Activated CD8-positive, alpha-beta memory T cell treated with anti-CD3 and anti-CD28 coated beads, Interleukin-2, amount 10 ng/mL, durations not matched to agents 7 days and 5 days (primary cell): ENCODE results near the gene ENGASE. TPM values are rescaled to one million over a fixed set of nuclear protein-coding genes. Genes with fewer than 3 reads are reported as not detected.

ENCODE experiments used
- ATAC-seq: fragments of 150-1000 bp; cut with Tn5 transposase; one replicate; pipeline ENCODE4 v1.10.0; 2021; ENCODE audit warnings: moderate library complexity
- CTCF ChIA-PET: fragments of 350-600 bp; sonication (Branson Sonifier 250); formaldehyde crosslinking; loops from one replicate; lab custom pipeline; 2021; ENCODE audit warnings: antibody characterized with exemption; lab: Charles Lee
- DNase-seq: peaks from one replicate; pipeline ENCODE4 v3.0.0-alpha.2; 2020
- H3K27ac Mint-ChIP-seq: one replicate; pipeline ENCODE4 v1.8.0; 2021; ENCODE audit warnings: mild to moderate bottlenecking, mixed read lengths
- H3K27me3 Mint-ChIP-seq: one replicate; pipeline ENCODE4 v1.8.0; 2021; ENCODE audit warnings: mixed read lengths
- H3K36me3 Mint-ChIP-seq: one replicate; pipeline ENCODE4 v1.8.0; 2021; ENCODE audit warnings: mild to moderate bottlenecking, mixed read lengths
- H3K4me1 Mint-ChIP-seq: one replicate; pipeline ENCODE4 v1.8.0; 2021; ENCODE audit warnings: mixed read lengths
- H3K4me3 Mint-ChIP-seq: one replicate; pipeline ENCODE4 v1.8.0; 2021; ENCODE audit warnings: mild to moderate bottlenecking, moderate library complexity, mixed read lengths
- H3K9me3 Mint-ChIP-seq: one replicate; pipeline ENCODE4 v1.8.0; 2022; ENCODE audit warnings: low read depth, mixed read lengths
- total RNA-seq, 2 experiments: library from RNA; stranded (reverse); gene quantifications; one replicate each; pipeline ENCODE4 v1.2.3, GENCODE V29; 2021

Gene ENGASE
- total RNA-seq, 2 experiments from 2014 or later = 42.9 to 45.7 TPM

DNA sequence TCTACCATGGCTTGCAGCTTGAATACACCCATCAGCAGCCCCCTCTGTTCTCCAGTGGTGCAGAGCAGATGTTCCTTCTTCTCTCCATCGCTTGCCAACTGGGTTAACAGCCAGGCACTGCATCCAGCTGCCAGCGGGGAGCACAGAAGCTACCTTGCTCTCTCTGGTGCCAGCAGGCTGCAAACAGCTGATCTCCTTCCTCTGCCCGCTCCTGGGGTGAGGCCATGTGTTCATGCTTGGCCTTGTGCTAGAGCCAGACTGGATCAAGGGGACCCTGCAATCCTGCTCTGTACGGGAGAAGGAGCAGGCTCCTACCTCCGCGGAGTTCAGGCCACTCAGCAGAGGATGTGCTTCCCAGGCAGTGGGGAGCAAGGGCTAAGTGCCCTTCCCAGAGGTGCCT lies 24.1 kb upstream of the ENGASE start:
- Mint-ChIP-seq H3K27ac (no peak overlapping the region), H3K36me3 (no peaks in the 10 kb centered on the region), H3K4me3 (no peak overlapping the region), H3K9me3 (peaks cover 4% of the 10 kb centered on the region), H3K4me1 (no peaks in the 10 kb centered on the region), H3K27me3 (peaks cover 12% of the 10 kb centered on the region)
- CTCF ChIA-PET = interaction anchor here (1.0 kb wide), 1 partner anchor 341 kb away, joined by 4 read pairs; no protein-coding TSS in a partner anchor
- ATAC-seq = no peak
- DNase-seq = no peak

DNA sequence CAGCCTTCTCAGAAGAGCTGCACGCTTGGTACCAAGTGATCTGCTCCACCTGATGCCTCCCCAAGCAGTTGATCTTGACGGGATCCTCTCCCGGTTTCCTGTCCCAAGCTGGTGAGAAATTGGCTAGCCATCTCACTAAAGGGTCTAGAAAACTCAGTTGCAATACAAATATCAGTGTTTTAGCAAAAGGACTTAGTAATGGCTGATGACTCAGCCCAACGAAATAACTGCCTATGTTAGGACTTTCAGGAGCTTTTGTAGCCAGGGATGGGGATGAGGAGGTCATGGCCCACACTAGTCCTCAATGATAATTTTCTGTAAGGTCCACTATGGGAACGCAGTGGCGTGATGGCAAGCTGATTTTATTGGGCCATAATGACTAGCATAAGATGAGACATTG lies 23.3 kb upstream of the ENGASE start:
- Mint-ChIP-seq H3K4me1 (no peaks in the 10 kb centered on the region), H3K27me3 (peaks cover 12% of the 10 kb centered on the region), H3K4me3 (no peak overlapping the region), H3K9me3 (peaks cover 4% of the 10 kb centered on the region), H3K36me3 (no peaks in the 10 kb centered on the region), H3K27ac (no peak overlapping the region)
- no peak for DNase-seq
- ATAC-seq = no peak
- CTCF ChIA-PET = interaction anchor here (1.0 to 1.4 kb wide), 2 partner anchors 9 to 340 kb away, joined by 3 to 4 read pairs; no protein-coding TSS in a partner anchor

DNA sequence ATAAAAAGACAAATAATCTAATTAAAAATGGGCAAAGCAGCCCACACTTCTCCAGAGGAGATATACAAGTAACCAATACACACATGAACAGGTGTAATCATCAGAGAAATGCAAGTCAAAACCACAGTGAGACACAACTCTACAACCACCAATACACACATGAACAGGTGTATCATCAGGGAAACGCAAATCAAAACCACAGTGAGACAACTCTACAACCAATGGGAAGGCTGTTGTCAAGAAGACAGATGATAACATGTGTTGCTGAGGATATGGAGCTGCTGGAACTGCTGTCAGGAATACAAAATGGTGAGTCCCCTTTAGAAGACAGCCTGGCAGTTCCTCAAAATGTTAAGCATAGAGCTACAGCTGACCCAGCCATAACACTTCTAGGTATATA lies 22.5 kb upstream of the ENGASE start:
- CTCF ChIA-PET = interaction anchor here (0.7 to 1.4 kb wide), 3 partner anchors 10 to 1542 kb away, joined by 3 to 5 read pairs (median 3); no protein-coding TSS in a partner anchor
- DNase-seq = no peak

DNA sequence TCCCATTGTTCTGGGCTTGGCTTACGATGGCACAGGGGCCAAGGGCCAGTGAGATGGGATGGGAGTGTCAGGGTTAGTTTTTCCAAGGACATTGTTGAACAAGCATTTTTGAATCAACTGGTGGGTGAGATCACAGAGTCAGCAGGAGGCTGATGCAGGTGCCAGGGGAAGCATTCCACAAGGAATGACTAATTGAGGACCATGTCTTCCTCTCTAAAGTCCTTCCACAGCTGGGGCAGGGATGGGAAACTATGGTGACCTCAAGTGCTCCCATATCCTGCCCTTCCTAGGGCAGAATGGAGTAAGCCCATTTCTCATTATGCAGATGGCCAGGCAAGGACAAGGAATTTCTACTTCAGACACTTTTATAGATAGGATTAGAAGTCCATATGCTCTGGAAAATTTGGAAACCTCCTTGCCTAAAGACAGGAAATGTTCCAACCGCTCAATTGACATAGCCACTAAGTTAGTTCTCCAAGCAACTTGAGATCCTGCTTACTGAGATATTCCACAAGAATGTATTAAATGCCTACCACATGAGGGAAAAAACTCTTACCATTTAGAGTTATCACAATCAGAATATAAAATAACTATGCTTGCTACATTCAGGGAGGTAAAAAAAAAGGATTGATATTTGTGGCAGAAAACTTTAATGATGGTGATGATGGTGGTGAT lies 21.2 kb upstream of the ENGASE start:
- ATAC-seq (no peak), DNase-seq (no peak)
- CTCF ChIA-PET = interaction anchor here (1.0 kb wide), 2 partner anchors 8 to 11 kb away, joined by 3 to 6 read pairs; no protein-coding TSS in a partner anchor
- H3K4me1 Mint-ChIP-seq = no peaks in the 10 kb centered on the region
- H3K4me3 Mint-ChIP-seq = no peak overlapping the region
- H3K27me3 Mint-ChIP-seq = peaks cover 14% of the 10 kb centered on the region
- no peaks in the 10 kb centered on the region for H3K36me3 Mint-ChIP-seq
- peaks cover 4% of the 10 kb centered on the region for H3K9me3 Mint-ChIP-seq
- H3K27ac Mint-ChIP-seq = no peak overlapping the region

More for the DNA sequence above, 22.5 kb upstream of the ENGASE start:
- no peaks in the 10 kb centered on the region for H3K4me1 Mint-ChIP-seq
- H3K4me3 Mint-ChIP-seq = no peak overlapping the region
- no peaks in the 10 kb centered on the region for H3K36me3 Mint-ChIP-seq
- H3K27ac Mint-ChIP-seq = no peak overlapping the region
- no peak for ATAC-seq
- peaks cover 4% of the 10 kb centered on the region for H3K9me3 Mint-ChIP-seq
- peaks cover 12% of the 10 kb centered on the region for H3K27me3 Mint-ChIP-seq

DNA sequence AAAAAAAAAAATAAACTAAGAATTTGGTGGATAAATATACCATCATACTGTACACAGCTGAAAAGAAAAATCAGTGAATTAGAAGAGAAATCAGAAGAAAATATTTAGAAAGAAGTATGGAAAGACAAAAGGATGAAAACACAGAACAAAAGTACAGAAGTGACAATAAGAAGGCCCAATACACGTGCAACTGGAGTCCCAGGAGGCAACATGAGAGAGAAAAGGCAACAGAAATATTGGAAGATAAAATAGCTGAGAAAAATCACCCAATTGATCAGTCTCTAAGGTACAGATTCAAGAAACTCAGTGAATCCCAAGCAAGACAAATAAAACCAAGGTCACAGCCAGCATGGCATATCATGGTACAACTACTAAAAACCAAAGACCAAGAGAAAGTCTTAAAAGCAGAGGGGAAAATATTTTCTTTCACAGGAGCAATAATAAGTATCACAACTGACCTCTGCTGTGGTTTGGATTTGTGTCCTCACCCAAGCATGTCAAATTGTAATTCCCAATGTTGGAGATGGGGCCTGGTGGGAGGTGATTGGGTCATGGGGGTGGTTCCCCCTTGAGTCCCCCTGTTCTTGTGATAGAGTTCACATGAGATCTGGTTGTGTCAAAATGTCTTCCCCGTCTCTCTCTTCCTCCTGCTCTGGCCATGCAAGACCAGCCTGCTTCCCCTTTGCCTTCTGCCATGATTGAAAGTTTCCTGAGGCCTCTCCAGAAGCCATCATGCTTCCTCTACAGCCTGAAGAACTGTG lies 20.2 kb upstream of the ENGASE start:
- no peak overlapping the region for H3K27ac Mint-ChIP-seq
- H3K9me3 Mint-ChIP-seq = peaks cover 4% of the 10 kb centered on the region
- ATAC-seq (no peak), DNase-seq (no peak)
- peaks cover 17% of the 10 kb centered on the region for H3K27me3 Mint-ChIP-seq
- CTCF ChIA-PET = interaction anchor here (0.7 to 1.0 kb wide), 3 partner anchors 9 to 339 kb away, joined by 3 to 6 read pairs (median 3); no protein-coding TSS in a partner anchor
- peaks cover 3% of the 10 kb centered on the region for H3K4me1 Mint-ChIP-seq
- H3K4me3 Mint-ChIP-seq = no peak overlapping the region
- no peaks in the 10 kb centered on the region for H3K36me3 Mint-ChIP-seq

DNA sequence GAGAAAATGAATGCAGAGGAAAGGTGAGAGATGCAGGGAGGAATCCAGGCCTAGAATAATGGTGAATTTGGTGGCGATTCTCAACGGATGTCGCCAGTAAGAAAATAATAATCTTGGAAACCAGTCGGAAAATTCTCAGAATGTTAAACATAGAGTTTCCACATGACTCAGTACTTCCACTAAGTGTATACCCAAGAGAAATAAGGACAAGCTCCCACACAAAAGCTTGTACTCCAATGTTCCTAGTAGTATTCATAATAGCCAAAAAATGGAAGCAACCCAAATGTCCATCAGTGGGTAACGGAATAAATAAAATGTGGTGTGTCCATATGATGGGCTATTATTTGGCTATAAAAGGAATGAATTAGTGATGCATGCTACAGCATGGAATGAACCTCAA lies 19.4 kb upstream of the ENGASE start:
- peaks cover 4% of the 10 kb centered on the region for H3K9me3 Mint-ChIP-seq
- H3K27ac Mint-ChIP-seq = no peak overlapping the region
- ATAC-seq (no peak), DNase-seq (no peak)
- peaks cover 19% of the 10 kb centered on the region for H3K27me3 Mint-ChIP-seq
- no peak overlapping the region for H3K4me3 Mint-ChIP-seq
- CTCF ChIA-PET = no interaction called here
- H3K4me1 Mint-ChIP-seq = peaks cover 3% of the 10 kb centered on the region
- no peaks in the 10 kb centered on the region for H3K36me3 Mint-ChIP-seq

DNA sequence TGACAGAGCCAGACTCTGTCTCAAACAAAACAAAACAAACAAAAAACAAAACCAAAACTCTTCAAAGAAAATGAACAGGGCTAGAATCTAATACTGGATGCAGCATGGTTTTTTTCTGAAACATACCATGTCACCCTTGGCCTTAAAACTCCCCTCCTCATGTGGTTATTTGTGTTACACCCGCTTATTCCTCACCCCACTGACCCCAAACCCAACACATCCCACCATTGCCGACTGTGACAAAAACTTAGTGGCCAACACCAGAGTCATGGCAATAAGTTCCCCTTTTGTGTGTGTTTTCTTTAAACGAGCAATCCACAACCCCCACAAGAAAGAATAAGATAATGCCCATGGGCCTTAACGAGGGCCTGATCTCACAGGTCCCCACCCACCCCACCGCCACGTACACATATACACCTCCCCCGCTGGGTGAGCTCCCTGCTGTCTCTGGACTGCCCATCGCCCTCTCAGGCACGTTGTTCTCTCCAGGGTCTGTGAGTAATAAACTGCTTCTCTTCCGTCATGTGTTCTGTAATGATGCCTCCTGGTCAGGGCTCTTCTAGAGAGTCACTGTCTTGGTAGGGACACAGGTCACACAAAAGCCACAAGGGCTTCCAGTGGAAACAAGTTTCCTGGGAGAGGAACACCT lies 16.8 kb upstream of the ENGASE start:
- peaks cover 4% of the 10 kb centered on the region for H3K9me3 Mint-ChIP-seq
- no peak overlapping the region for H3K4me3 Mint-ChIP-seq
- no peak overlapping the region for H3K27ac Mint-ChIP-seq
- peaks cover 17% of the 10 kb centered on the region for H3K27me3 Mint-ChIP-seq
- H3K36me3 Mint-ChIP-seq = no peaks in the 10 kb centered on the region
- H3K4me1 Mint-ChIP-seq = peaks cover 3% of the 10 kb centered on the region
- ATAC-seq (no peak), DNase-seq (no peak)
- CTCF ChIA-PET = interaction anchor here (1.5 kb wide), 1 partner anchor 12 kb away, joined by 7 read pairs; no protein-coding TSS in a partner anchor

DNA sequence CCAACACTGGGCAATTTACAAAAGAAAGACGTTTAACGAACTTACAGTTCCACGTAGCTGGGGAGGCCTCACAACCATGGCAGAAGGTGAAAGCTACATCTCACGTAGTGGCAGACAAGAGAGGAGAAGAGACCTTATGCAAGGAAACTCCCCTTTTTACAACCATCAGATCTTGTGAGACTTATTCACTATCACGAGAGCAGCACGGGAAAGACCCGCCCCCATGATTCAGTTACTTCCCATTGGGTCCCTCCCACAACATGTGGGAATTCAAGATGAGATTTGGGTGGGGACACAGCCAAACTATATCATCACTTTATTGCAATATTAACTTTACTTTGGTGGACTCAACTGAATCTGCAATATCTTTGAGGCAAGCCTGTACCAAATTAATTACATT lies 11.9 kb upstream of the ENGASE start:
- Mint-ChIP-seq H3K27ac (no peak overlapping the region), H3K27me3 (peaks cover 10% of the 10 kb centered on the region), H3K9me3 (no peaks in the 10 kb centered on the region), H3K4me1 (peaks cover 5% of the 10 kb centered on the region), H3K4me3 (no peak overlapping the region), H3K36me3 (no peaks in the 10 kb centered on the region)
- no peak for DNase-seq
- no peak for ATAC-seq
- CTCF ChIA-PET = interaction anchor here (0.8 to 1.6 kb wide), 3 partner anchors 25 to 331 kb away, joined by 3 to 5 read pairs (median 3); no protein-coding TSS in a partner anchor

DNA sequence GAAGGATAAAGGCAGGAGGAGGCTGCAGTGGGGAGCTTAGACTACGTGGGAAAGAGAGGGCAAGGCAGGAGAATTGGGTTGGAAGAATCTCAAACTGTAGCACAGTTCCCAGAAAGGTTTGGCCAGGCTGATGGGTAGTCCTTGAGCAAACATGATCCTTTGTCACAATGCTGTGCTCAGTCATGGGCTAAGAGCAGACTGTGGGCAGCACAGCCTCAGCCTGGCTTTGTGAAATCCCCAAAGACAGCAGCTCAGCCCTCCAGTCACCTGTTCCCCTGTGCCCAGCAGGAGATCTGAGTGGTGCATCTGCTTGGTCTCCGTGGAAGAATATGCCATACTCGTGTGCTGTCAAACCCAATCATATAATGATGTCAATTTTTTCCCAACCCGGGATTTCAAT lies 10.6 kb upstream of the ENGASE start:
- Mint-ChIP-seq H3K4me3 (no peak overlapping the region), H3K9me3 (no peaks in the 10 kb centered on the region), H3K4me1 (peaks cover 2% of the 10 kb centered on the region), H3K27ac (no peak overlapping the region), H3K36me3 (no peaks in the 10 kb centered on the region), H3K27me3 (peaks cover 4% of the 10 kb centered on the region)
- ATAC-seq = no peak
- CTCF ChIA-PET = interaction anchor here (1.6 to 2.3 kb wide), 3 partner anchors 21 to 328 kb away, joined by 3 to 11 read pairs (median 7); no protein-coding TSS in a partner anchor
- DNase-seq = no peak

DNA sequence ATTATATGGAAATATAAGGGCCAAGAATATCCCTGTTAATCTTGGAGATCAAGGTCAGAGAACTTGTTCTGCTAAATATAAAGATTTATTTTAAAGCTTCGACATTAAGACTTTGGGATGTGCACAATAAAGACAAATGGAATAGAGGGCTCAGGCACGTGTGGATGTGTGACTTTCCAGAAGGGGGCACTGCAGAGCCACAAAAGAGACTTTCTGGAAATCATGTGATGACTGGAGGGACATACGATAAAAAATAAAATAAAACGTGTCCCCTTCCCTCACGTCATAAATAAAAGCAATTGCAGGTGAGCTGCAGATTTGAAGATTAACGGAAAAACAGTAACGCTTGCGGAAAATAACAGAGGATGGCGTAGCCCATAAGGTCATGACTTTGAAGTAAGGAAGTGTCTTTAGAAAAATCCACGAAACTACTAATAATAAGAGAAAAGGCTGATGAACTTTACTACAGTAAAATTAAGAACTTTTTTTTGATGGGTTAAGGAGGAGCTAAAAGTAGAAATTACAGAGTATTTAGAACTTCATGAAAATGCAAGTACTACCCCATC lies 9.4 kb upstream of the ENGASE start:
- H3K4me1 Mint-ChIP-seq = peaks cover 2% of the 10 kb centered on the region
- CTCF ChIA-PET = interaction anchor here (0.8 to 2.3 kb wide), 8 partner anchors 8 to 327 kb away, joined by 3 to 13 read pairs (median 6); partner anchors contain the start of gene ENGASE
- ATAC-seq (no peak), DNase-seq (peak; percentile 66)
- no peaks in the 10 kb centered on the region for H3K9me3 Mint-ChIP-seq
- no peaks in the 10 kb centered on the region for H3K36me3 Mint-ChIP-seq
- no peak overlapping the region for H3K4me3 Mint-ChIP-seq
- no peak overlapping the region for H3K27ac Mint-ChIP-seq
- H3K27me3 Mint-ChIP-seq = peaks cover 3% of the 10 kb centered on the region

DNA sequence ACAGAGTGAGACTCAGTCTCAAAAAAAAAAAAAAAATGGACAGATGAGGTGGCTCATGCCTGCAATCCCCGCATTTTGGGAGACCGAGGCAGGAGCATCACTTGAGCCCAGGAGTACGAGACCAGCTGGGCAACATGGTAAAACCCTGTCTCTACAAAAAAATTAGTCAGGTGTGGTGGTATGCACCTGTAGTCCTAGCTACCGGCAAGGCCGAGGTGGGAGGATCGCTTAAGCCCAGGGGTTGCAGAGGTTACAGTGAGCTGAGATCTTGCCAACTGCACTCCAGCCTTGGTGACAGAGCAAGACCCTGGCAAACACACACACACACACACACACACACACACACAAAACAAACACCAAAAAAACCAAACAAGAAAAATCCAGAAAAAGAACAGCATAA lies 7.7 kb upstream of the ENGASE start:
- CTCF ChIA-PET = interaction anchor here (0.6 to 2.4 kb wide), 5 partner anchors 20 to 334 kb away, joined by 3 to 7 read pairs (median 5); no protein-coding TSS in a partner anchor
- no peaks in the 10 kb centered on the region for H3K36me3 Mint-ChIP-seq
- no peak overlapping the region for H3K4me3 Mint-ChIP-seq
- H3K27ac Mint-ChIP-seq = no peak overlapping the region
- no peak for DNase-seq
- peaks cover 2% of the 10 kb centered on the region for H3K4me1 Mint-ChIP-seq
- H3K27me3 Mint-ChIP-seq = no peaks in the 10 kb centered on the region
- no peak for ATAC-seq
- H3K9me3 Mint-ChIP-seq = no peaks in the 10 kb centered on the region

DNA sequence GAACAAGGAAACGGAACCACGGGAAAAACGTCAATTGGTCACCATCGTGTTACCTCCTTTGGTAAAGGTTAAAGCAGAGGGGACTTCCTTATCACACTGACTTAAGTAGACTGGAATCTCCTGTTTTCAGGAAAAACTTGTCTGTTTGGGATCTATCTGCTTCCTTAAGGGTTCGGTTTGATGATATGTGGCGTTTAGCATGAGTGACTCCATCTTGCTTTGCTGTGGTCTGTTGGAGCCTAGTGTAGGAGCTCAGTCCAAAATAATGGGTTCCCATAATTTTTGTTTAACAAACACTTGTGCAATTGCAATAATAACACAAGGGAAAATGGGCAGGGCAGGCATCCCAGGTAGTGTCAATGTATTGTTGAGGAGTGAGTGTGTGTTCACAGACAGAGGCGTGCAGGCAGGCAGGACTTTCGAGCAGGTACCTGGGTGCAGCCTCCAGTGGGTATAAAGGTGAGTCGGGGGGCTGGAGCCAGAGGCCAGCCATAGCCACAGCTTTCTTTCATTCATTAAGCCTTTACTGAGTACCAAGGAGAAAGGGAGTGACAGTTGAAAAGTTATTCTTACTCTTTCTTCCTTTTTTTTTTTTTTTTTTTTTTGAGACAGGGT lies 4.3 kb upstream of the ENGASE start:
- DNase-seq = no peak
- ATAC-seq = no peak
- no peak overlapping the region for H3K4me3 Mint-ChIP-seq
- no peaks in the 10 kb centered on the region for H3K36me3 Mint-ChIP-seq
- no peaks in the 10 kb centered on the region for H3K9me3 Mint-ChIP-seq
- H3K27me3 Mint-ChIP-seq = no peaks in the 10 kb centered on the region
- H3K4me1 Mint-ChIP-seq = peaks cover 4% of the 10 kb centered on the region
- H3K27ac Mint-ChIP-seq = no peak overlapping the region
- CTCF ChIA-PET = interaction anchor here (1.2 to 2.5 kb wide), 4 partner anchors 12 to 330 kb away, joined by 4 to 8 read pairs (median 4); no protein-coding TSS in a partner anchor
